ENCODE data around the gene TMEM123. TPM values are rescaled to one million over a fixed set of nuclear protein-coding genes. Genes with fewer than 3 reads are reported as not detected.

TMEM123 gene
- total and polyA plus RNA-seq, 2 of the 4 experiments (the other 2 are of a cell fraction) = 96.9 to 127 TPM

DNA sequence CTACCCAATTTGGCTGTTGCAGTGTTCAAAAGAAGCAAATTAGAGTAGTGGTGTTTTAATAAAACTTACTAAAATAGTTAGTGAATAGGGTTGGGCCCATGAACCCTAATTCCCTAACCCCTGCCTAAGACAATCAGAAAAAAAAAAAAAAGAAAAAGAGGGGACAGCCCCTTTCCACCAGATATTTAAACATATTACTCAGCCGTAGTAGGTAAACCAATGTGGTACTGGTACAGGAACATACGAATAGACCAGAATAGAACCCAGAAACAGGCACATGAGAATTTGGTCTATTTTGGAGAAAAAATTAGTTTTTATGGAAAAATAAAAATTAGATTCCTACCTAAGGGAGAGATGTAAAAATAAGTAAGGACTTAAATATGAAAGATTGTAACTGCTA lies 39.4 kb upstream of the TMEM123 start:
- Histone ChIP-seq H4K5ac (ENCODE audit: low read depth, low read length) (no peak overlapping the region), H3K9ac (ENCODE audit: low read depth, low read length) (no peak overlapping the region), H3K56ac (ENCODE audit: extremely low read depth, insufficient read depth, low read length) (no peak overlapping the region), H3K4me3 (ENCODE audit: insufficient read depth, low read depth, low read length) (no peak overlapping the region), H3K27ac (ENCODE audit: insufficient read depth, low read length) (no peak overlapping the region), H4K20me1 (ENCODE audit: insufficient read depth, low read length) (no peaks in the 10 kb centered on the region), H3K4ac (ENCODE audit: low read depth, low read length) (no peak overlapping the region), H3K9me1 (ENCODE audit: insufficient read depth, low read length) (no peaks in the 10 kb centered on the region), H2AK5ac (ENCODE audit: low read depth, low read length) (no peak overlapping the region), H2BK120ac (ENCODE audit: low read depth, low read length) (no peak overlapping the region), H2BK15ac (ENCODE audit: low read depth, low read length) (no peak overlapping the region), H3K9me3 (ENCODE audit: control insufficient read depth, insufficient read depth, low read length) (no peaks in the 10 kb centered on the region), H2AFZ (replicated peaks; ENCODE audit: low read length, poor library complexity) (no peak overlapping the region), H3K14ac (replicated peaks; ENCODE audit: low read depth, low read length) (no peak overlapping the region), H2AK9ac (replicated peaks; ENCODE audit: low read depth, low read length, poor library complexity) (no peak overlapping the region), H3K36me3 (ENCODE audit: control insufficient read depth, insufficient read depth, low read length) (no peaks in the 10 kb centered on the region), H3K4me1 (ENCODE audit: control insufficient read depth, insufficient read depth, low read length) (peaks cover 3% of the 10 kb centered on the region; the same call in 1 of the 2 replicates), H3K18ac (ENCODE audit: low read depth, low read length) (no peak overlapping the region), H3K4me2 (ENCODE audit: low read depth, low read length) (no peak overlapping the region), H3K27me3 (ENCODE audit: control insufficient read depth, insufficient read depth, low read length) (no peaks in the 10 kb centered on the region; the same call in 1 of the 2 replicates), H3K23ac (ENCODE audit: low read depth, low read length) (no peak overlapping the region), H4K8ac (ENCODE audit: low read depth in 2 of 2, low read length in 2 of 2) (no peak overlapping the region), H3K79me1 (ENCODE audit: low read depth in 1 of 2, low read length in 2 of 2) (no peaks in the 10 kb centered on the region), H2BK5ac (ENCODE audit: low read depth, low read length, poor library complexity, severe bottlenecking) (no peak overlapping the region), H2BK20ac (ENCODE audit: low read depth, low read length) (no peak overlapping the region), H4K91ac (ENCODE audit: insufficient read depth, low read depth, low read length) (no peak overlapping the region)
- no TSS peak for BruUV-seq (replicated peaks)
- TF ChIP-seq BHLHE40 (IDR thresholded peaks at IDR 0.05; ENCODE audit: low read depth, low read length) (no peak), RAD21 (IDR thresholded peaks at IDR 0.05; ENCODE audit: low read length) (no peak), NFE2L2 (IDR thresholded peaks at IDR 0.05; ENCODE audit: low read depth, low read length) (no peak), MAZ (IDR thresholded peaks at IDR 0.05; ENCODE audit: borderline replicate concordance, low read depth, low read length) (no peak), RCOR1 (IDR thresholded peaks at IDR 0.05; ENCODE audit: insufficient replicate concordance, low read length) (no peak), SMC3 (IDR thresholded peaks at IDR 0.05; ENCODE audit: low read depth, low read length) (no peak), FOS (IDR thresholded peaks at IDR 0.05; ENCODE audit: low read depth, low read length) (no peak), POLR2A (IDR thresholded peaks at IDR 0.05; ENCODE audit: low read depth, low read length) (no peak), CEBPB (IDR thresholded peaks at IDR 0.05; ENCODE audit: low read depth, low read length) (no peak), MAFK (IDR thresholded peaks at IDR 0.05; ENCODE audit: low read depth, low read length) (no peak), RFX5 (IDR thresholded peaks at IDR 0.05; ENCODE audit: low read depth, low read length) (no peak), MXI1 (IDR thresholded peaks at IDR 0.05; ENCODE audit: borderline replicate concordance, low read depth, low read length) (no peak), CHD1 (IDR thresholded peaks at IDR 0.05; ENCODE audit: low read depth, low read length) (no peak)
- TF ChIP-seq, protein P1, sequence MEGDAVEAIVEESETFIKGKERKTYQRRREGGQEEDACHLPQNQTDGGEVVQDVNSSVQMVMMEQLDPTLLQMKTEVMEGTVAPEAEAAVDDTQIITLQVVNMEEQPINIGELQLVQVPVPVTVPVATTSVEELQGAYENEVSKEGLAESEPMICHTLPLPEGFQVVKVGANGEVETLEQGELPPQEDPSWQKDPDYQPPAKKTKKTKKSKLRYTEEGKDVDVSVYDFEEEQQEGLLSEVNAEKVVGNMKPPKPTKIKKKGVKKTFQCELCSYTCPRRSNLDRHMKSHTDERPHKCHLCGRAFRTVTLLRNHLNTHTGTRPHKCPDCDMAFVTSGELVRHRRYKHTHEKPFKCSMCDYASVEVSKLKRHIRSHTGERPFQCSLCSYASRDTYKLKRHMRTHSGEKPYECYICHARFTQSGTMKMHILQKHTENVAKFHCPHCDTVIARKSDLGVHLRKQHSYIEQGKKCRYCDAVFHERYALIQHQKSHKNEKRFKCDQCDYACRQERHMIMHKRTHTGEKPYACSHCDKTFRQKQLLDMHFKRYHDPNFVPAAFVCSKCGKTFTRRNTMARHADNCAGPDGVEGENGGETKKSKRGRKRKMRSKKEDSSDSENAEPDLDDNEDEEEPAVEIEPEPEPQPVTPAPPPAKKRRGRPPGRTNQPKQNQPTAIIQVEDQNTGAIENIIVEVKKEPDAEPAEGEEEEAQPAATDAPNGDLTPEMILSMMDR (conservative IDR thresholded peaks at IDR 0.05; ENCODE audit: low read depth, low read length) = no peak
- TF ChIP-seq, protein P2, sequence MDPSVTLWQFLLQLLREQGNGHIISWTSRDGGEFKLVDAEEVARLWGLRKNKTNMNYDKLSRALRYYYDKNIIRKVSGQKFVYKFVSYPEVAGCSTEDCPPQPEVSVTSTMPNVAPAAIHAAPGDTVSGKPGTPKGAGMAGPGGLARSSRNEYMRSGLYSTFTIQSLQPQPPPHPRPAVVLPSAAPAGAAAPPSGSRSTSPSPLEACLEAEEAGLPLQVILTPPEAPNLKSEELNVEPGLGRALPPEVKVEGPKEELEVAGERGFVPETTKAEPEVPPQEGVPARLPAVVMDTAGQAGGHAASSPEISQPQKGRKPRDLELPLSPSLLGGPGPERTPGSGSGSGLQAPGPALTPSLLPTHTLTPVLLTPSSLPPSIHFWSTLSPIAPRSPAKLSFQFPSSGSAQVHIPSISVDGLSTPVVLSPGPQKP (IDR thresholded peaks at IDR 0.05; ENCODE audit: borderline replicate concordance, low read depth, low read length) = no peak
- TF ChIP-seq, protein P3, sequence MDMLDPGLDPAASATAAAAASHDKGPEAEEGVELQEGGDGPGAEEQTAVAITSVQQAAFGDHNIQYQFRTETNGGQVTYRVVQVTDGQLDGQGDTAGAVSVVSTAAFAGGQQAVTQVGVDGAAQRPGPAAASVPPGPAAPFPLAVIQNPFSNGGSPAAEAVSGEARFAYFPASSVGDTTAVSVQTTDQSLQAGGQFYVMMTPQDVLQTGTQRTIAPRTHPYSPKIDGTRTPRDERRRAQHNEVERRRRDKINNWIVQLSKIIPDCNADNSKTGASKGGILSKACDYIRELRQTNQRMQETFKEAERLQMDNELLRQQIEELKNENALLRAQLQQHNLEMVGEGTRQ (IDR thresholded peaks at IDR 0.05; ENCODE audit: low read depth, low read length) = no peak
- intact Hi-C loops (cut with micrococcal nuclease) = no loop called here
- dilution Hi-C loops (cut with HindIII; ENCODE audit: low sequenced_read_pairs, unreplicated experiment) = no loop called here
- DNase-seq (no peak), ATAC-seq (ENCODE audit: low read depth) (no peak)
- WGBS, 2 experiments (ENCODE audit: extremely low coverage in 2 of 2, insufficient read length in 1 of 2) = no CpG with 5 or more reads among the region's 2 CpGs
- ChIA-PET CTCF (no interaction called here), POLR2A (ENCODE audit: unreplicated experiment) (no interaction called here)
- in situ Hi-C loops (cut with MboI; ENCODE audit: low sequenced_read_pairs) = loop anchor here (25.0 kb wide), 1 partner anchor 1055 kb away; no protein-coding TSS in a partner anchor
